K562 treated with DMSO at 1 percent for 48 hours (cell line): ENCODE results near the gene BBOX1. TPM values are rescaled to one million over a fixed set of nuclear protein-coding genes. Genes with fewer than 3 reads are reported as not detected.

Source experiments
- total RNA-seq: library from RNA; unstranded; fragments of 300-600 nt; gene quantifications from 2 replicates; pipeline ENCODE4 v1.2.3, GENCODE V29; 2022; ENCODE audit warnings: low replicate concordance; ENCODE audit errors: extremely low read depth

The BBOX1 gene, protein sequence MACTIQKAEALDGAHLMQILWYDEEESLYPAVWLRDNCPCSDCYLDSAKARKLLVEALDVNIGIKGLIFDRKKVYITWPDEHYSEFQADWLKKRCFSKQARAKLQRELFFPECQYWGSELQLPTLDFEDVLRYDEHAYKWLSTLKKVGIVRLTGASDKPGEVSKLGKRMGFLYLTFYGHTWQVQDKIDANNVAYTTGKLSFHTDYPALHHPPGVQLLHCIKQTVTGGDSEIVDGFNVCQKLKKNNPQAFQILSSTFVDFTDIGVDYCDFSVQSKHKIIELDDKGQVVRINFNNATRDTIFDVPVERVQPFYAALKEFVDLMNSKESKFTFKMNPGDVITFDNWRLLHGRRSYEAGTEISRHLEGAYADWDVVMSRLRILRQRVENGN
- total RNA-seq = not detected in 2 replicates

DNA sequence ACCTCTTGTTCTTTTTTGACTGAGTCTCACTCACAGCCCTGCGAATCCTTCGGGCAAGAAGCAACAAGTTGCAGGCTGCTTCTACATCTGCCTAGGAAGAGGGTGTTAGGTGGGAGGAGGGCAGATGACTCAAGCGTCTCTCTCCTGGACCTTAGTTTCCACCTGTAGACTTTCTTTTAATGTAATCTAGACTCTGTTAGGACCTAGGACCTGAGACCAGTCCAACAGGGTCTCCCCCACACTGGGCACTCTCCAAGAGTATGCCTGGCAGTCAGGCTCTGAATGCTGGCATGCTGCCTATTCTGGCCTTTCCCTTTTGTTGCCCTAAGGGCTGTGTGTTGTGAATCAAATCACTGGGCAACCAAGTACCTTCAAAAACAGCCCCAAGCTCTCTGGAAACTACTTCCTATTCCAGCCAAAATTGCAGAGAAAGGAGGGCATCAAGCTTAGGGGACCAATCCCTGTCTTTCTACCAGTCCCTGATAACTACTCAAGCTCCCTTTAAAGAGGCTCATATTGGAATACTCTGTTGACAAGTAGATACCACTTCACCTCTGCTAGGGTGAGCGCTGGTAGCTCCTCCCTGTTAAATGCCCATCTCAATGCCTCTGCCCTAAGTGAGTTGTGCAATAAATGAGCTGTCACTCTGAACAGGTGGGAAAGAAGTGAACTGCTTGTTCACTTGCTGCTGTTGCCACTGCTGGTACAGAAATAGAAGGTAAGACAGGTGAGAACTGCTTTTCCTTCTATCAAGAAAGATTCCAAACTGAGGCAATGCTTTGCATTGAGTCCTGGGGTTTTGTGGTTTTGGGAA is at the start of gene BBOX1:
TSS of gene BBOX1 (plus strand) at position 514 of the 814 bp plus-strand sequence. CDS start 14,616 bp downstream, outside the sequence.

GRCh38 chr11:26993965-26994457 is 46.6 kb upstream of the BBOX1 start, which contains the start of gene FIBIN:
Gene FIBIN, plus strand, starts transcription at chr11:26994112. Its CDS starts 415 bp downstream, at chr11:26994527.

Other genes with a start within 250 kb of the BBOX1 start
- not detected in 2 replicates for gene FIBIN, start 46.7 kb upstream of the BBOX1 start, total RNA-seq